Activated CD4-positive, alpha-beta T cell treated with anti-CD3 and anti-CD28 coated beads, Interleukin-10, Interleukin-2, amounts not matched to agents 100 ng/mL and 50 ng/mL, durations not matched to agents 16 hours and 8 hours (primary cell): Measurements from ENCODE around the gene SNAPC2.
"Not testable (repeated sequence)": the region's sequence is repeated elsewhere in the genome, so short reads cannot be mapped to it uniquely, and the experiment has no call there.

Experiments used
- DNase-seq: peaks from one replicate; pipeline ENCODE4 v3.0.0-alpha.2; 2020

The SNAPC2 gene

GRCh38 chr19:7888826-7889217 lies 31.3 kb upstream of the SNAPC2 start:
- DNase-seq: no peak

DNA sequence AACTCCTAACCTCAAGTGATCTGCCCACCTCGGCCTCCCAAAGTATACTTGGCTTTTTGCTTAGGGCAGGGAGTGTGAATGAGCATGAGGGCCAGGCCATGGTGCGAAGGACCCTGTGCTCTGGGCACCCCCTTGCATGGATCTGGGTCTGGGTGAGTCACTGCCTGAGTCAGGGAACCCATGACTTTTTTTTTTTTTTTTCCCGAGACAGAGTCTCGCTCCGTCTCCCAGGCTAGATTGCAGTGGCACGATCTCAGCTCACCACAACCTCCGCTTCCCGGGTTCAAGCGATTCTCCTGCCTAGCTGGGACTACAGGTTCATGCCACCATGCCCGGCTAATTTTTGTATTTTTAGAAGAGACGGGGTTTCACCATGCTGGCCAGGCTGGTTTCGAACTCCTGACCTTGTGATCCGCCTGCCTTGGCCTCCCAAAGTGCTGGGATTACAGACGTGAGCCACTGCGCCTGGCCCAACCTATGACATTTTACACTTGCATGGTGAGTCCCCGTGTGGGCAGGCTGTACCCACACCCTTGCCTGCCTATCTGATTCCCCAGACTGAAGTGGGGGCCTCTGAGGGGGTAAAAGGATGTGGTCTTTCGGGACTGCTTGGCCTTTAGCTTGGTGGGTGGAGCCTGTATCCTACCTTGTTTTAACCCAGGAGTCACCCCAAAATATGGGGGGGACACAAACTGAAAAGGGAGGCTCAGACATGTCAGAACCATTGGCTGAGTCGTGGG lies 26.6 kb upstream of the SNAPC2 start:
- DNase-seq: not testable (repeated sequence)

DNA sequence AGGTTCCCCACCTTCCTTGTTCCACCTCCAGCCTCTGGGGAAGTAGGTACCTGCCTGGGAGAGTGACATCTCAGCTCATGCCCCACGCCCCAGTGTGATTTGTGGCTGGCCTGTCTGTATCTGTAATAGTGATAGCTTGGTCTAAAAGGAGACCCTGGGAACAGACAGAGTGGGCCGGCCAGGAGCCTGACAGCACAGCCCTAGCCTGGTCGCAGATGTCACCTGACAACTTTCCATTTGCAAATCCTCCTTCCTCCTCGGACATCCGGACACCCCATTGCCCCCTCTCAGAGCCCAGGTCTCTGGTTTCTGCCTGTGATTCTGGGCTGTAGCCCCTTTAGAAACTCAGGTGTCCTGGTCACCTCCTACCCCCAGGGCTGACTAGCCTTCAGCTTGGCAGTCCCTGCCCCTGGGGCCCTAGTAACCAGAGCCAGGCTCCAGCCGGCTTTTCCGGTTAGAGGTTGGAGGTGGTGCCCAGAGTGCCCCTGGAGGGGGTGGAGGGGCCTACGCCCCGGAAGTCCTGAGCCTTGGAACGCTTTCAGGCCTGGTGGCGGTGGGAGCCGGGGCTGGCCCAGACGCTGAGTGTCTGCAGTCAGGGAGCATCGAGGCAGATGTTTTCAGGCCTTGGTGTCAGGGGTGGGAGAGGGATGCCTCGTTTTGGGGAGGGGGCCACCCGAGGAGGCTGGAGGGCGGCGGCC lies 25.4 kb upstream of the SNAPC2 start:
- DNase-seq: no peak

- no peak for DNase-seq
These were observed 24.6 kb upstream of the SNAPC2 start for GRCh38 chr19:7895565-7895964.

- no peak for DNase-seq
These were observed 22.8 kb upstream of the SNAPC2 start for GRCh38 chr19:7897292-7897691.

- no peak for DNase-seq
These were observed 21.2 kb upstream of the SNAPC2 start for GRCh38 chr19:7898967-7899366.

DNA sequence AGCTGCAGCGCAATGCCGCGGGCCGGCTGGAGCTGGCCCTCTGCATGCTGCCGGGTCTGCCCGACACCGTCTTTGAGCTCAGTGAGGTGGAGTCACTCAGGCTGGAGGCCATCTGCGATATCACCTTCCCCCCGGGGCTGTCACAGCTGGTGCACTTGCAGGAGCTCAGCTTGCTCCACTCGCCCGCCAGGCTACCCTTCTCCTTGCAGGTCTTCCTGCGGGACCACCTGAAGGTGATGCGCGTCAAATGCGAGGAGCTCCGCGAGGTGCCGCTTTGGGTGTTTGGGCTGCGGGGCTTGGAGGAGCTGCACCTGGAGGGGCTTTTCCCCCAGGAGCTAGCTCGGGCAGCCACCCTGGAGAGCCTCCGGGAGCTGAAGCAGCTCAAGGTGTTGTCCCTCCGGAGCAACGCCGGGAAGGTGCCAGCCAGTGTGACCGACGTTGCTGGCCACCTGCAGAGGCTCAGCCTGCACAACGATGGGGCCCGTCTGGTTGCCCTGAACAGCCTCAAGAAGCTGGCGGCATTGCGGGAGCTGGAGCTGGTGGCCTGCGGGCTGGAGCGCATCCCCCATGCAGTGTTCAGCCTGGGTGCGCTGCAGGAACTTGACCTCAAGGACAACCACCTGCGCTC lies 20.3 kb upstream of the SNAPC2 start:
- no peak for DNase-seq

DNA sequence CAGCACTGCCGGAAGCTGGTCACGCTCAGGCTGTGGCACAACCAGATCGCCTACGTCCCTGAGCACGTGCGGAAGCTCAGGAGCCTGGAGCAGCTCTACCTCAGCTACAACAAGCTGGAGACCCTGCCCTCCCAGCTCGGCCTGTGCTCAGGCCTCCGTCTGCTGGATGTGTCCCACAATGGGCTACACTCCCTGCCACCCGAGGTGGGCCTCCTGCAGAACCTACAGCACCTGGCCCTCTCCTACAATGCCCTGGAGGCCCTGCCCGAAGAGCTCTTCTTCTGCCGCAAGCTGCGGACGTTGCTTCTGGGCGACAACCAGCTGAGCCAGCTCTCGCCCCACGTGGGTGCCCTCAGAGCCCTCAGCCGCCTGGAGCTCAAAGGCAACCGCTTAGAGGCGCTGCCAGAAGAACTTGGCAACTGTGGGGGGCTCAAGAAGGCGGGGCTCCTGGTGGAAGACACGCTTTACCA lies 19.7 kb upstream of the SNAPC2 start:
- no peak for DNase-seq

- DNase-seq: no peak
These were observed 19.2 kb upstream of the SNAPC2 start for GRCh38 chr19:7900931-7901330.

- DNase-seq: no peak
These were observed 18.8 kb upstream of the SNAPC2 start for GRCh38 chr19:7901337-7901736.

DNA sequence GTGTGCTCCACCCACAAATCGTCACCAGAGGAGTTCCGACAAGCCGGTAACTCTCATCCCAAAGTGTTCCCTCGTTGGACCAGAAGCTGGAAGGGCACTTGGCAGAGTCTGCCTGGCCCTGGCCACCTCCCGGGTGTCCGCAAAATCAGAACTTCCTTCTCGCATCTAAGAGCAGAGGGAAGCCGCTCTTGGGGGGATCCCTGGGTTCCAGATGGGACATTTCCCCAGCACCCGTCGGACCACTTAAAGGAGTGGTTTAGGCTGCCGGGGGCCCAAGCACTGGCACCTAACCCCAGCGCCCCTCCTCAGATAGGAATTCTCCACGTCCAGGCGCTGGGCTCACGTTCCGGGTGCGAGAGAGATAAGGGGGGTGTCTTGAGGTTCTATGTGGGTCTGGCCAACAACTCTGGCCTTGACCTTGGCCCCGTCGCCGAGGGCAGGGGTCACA lies 17.3 kb upstream of the SNAPC2 start:
- no peak for DNase-seq

DNA sequence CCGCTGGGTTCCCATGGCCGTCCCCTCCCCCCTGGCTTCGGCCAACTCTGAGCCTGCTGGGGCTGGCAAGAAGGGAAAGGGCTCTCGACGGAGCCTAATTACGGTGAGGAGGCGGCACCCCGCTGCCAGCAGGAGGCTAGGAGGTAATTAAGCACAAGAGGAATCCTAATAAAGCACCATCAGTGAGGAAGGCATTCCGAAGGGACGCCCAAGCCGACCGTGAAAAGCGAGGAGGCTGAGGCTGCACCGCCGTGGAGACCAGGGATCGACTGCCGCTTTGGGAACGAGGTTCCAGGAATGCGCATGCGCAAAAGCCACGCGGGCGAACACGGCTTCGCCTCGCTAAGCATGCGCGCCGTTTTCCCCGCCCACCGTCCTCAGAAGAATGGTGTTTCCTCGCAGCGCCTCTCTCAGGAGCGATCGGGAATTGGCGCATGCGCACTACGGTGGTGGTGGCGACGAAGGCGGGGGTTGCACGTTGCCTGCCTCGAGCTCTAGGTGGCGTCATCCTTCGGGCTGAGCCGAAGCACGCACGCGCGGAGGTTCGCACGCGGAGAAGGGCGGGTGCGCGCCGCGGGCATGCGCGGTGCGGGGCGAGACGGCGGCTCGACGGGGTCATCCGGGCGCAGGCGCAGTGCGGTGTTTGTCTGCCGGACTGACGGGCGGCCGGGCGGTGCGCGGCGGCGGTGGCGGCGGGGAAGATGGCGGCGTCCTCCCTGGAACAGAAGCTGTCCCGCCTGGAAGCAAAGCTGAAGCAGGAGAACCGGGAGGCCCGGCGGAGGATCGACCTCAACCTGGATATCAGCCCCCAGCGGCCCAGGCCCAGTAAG lies 16.7 kb upstream of the SNAPC2 start, which contains the start of gene MAP2K7:
Gene MAP2K7 (plus strand): TSS at position 634 of the 830 bp plus-strand sequence. CDS start 68 bp downstream, at position 702.
- DNase-seq: peak; percentile 100

- DNase-seq: peak; percentile 60
These were observed 15.8 kb upstream of the SNAPC2 start for GRCh38 chr19:7904074-7905020.

DNA sequence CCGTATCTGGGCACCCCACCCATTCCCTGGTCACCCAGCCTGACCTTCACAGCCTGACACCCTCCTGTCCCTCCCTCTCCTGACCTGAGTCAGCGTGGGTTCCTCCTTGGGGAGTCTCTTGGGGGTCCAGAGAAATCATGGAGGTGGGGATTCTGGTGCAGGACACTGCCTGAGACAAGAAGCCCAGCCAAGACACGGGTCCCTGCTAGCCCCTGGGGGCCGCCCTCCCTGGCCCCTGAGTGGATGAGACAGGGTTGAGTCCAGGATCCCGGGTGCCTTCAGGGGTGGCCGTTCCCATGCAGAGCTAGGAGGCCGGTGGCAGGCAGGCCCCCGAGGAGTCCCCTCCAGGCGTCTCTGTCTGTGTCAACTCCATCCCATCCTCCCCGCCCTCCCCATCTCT lies 14.9 kb upstream of the SNAPC2 start:
- no peak for DNase-seq

DNA sequence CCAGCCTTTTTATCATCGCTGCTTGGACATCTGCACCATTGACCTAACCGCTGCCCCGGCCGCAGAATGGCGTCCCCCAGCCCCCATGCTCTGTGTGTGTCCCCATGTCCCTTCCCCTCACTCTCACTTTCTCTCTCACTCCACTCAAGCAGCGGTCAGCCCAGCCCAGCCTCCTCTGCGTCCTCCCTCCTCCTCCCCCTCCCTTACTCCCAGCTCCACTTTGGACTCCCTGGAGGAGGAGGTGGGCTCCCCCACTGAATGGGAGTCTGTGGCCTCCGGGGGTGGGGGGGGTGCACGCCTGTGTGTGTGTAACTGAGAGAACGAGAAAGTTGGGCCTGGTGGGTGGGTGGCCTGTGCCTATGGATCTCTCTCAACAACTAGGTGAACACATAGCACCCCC lies 14.3 kb upstream of the SNAPC2 start:
- no peak for DNase-seq

DNA sequence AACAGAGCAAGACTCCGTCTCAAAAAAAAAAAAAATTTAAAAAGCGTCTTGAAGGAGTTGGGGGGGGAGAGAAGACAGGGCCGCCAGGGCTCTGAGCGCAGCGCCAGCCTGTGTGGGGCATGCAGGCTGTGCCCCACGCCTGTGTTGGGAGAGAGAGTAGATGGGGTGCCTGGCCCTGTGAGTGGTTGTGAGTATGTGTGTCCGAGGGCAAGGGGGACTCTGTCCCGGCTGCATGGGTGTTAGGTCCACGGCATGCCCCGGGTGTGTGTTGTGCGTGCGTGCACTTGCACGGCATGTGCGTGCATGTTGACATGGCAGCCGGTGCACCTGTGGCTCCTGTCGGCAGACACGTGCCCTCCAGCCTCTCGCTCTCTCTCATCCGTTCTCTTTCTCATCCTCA lies 13.0 kb upstream of the SNAPC2 start:
- DNase-seq: no peak

DNA sequence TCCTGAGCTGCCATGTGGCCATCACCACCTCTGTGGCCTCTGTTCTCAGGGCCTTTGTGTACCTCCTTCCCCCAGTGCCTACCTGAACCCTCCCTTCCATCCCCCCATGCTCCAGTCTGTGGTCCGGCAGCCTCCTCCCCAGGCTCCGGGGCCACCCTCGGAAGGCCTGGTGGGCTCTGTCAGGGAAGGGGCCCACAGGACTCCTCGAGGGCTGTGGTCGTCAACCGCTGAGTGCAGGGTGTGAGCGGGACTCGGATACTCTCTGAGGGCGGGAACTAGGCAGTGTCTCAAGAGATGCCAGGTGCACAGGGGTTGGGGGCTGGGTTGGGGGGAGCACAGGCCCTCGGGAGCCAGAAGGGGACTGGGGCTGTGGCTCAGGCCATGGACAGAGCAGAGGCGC lies 12.6 kb upstream of the SNAPC2 start:
- DNase-seq: no peak

DNA sequence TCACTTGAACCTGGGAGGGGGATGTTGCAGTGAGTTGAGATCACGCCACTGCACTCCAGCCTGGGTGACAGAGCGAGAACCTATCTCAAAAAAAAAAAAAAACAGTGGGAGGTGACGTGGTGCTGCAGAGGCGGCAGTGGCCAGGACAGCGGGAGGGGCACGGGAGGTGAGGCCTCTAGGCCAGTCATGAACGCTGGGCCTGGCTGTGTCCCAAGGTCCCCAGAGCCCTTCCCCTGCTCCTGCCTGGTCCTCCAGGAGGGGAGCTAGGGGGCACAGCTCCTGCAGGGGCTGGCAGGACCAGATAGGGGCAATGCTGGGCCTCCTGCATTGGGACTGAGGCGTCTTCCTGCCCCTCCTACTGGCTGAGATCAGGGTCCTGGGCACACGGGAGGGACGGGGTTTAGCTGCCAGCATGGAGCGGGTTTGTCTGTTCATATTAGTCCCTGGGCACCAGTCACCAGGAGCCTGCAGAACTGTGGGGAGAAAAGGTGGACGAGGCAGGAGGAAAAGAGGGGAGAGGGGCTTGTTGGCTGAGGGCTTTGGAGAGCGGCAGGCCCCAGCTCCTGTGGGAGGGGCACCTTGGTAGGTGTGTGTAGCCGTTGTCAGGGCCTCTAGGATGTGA lies 11.9 kb upstream of the SNAPC2 start:
- DNase-seq: no peak

DNA sequence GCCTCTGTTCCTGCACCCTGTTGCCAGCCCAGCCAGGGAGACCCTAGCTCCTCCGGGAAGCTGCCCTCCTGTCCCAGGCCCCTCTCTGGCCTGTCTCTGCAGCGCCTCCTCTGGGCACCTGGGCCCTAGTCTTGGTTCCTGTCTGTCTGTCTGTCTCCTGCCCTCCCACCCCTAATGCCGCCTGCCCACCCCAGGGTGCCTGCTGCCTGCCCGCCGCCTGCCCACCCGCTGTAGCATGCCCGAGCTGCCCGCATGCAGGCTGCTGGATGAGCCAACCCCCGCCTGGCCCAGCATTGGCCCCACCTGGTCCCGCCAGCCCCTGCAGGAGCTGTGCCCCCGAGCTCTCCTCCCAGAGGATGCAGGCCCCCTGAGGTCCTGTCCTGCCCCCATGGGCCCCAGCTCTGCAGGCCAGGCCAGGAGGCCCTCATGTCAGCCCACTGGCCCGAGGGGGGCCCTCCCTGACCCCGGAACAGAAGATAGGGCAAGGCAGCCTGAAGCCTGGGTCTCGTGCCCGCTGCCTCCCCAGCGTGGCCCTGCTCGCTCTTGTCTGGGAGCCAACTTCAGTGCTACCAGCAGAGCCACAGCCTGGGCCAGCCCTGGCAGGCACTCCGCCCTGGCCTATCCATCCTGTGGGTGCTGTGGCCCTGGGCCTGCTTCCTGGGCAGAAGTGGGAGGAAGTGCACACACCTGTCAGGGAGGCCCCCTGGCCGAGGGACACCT lies 11.2 kb upstream of the SNAPC2 start:
- DNase-seq: no peak

DNA sequence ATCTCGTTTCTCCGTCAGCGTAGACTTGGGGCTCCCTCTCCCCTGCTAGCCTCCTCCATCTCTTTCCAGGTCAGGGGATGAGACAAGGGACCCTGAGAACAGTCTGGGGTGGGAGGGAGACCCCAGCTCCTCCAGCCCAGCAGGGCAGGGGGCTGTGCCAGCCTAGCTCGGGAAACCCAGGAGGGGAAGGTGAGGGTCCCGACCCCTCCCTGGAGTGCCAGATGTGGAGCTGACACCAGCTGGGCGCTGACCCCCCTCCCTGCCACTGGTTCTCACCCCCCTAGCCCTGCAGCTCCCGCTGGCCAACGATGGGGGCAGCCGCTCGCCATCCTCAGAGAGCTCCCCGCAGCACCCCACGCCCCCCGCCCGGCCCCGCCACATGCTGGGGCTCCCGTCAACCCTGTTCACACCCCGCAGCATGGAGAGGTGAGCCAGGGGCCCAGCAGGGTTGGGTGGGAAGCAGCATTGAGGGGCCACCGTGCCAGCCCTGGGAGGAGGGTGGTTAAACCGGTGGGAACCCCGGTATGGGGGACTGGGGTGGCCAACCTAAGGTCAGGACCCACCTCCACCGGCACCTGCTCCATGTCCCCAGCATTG lies 10.6 kb upstream of the SNAPC2 start:
- no peak for DNase-seq
